ENCODE measurements around the gene DEFB114. TPM values are rescaled to one million over a fixed set of nuclear protein-coding genes. Genes with fewer than 3 reads are reported as not detected.

DEFB114 gene
- total RNA-seq, 2 donors from 2014 or later: not detected

Other genes with a start within 250 kb of the DEFB114 start
- not detected for gene CRISP3, start 219.8 kb downstream of the DEFB114 start, total RNA-seq
- gene PGK2, start 176.9 kb downstream of the DEFB114 start, total RNA-seq: not detected
- not detected for gene CRISP1, start 97.6 kb downstream of the DEFB114 start, total RNA-seq
- gene DEFB113, start 5.5 kb upstream of the DEFB114 start, total RNA-seq: not detected
- gene DEFB110, start 57.8 kb upstream of the DEFB114 start, total RNA-seq: not detected
- not detected for gene DEFB112, start 85.8 kb upstream of the DEFB114 start, total RNA-seq

All from right atrium auricular region (tissue), 2 donors.